ENCODE measurements around the gene KIAA0513. TPM values are rescaled to one million over a fixed set of nuclear protein-coding genes. Genes with fewer than 3 reads are reported as not detected.

The KIAA0513 gene
- total RNA-seq, 1 donor = 35.1 TPM

DNA sequence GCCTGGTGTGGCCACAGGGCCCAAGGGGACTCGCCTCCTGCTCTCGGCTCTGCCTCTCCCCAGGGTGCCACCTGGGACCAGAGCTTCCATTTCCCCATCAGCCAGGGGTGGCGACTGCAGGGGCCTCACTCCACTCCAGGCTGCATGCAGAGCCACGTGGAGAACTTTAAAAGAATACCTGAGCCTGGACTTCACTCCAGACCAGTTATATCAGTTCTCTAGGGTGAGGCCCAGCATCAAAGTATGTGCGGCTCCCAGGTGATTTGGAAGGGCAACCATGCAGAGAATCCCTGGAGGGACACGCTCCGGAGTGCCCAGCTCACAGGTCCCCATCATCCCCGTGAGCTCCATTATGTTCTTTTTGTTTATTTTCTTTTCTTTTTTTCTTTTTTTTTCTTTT, 39.8 kb downstream of the KIAA0513 start:
- H3K4me1 ChIP-seq (ENCODE audit: insufficient read depth, low read length) = peaks cover 6% of the 10 kb centered on the region
- no peaks in the 10 kb centered on the region for H3K27me3 ChIP-seq (ENCODE audit: insufficient read depth, low read length)
- no peak overlapping the region for H3K4me3 ChIP-seq (ENCODE audit: insufficient read depth, low read length)
- H3K36me3 ChIP-seq (ENCODE audit: insufficient read depth, low read length) = peaks cover 20% of the 10 kb centered on the region
- H3K4me2 ChIP-seq (ENCODE audit: insufficient read depth, low read length) = no peak overlapping the region
- peaks cover 3% of the 10 kb centered on the region for H3K79me2 ChIP-seq (ENCODE audit: insufficient read depth, low read length)
- H2AFZ ChIP-seq (ENCODE audit: low read length) = no peak overlapping the region
- DNase-seq (ENCODE audit: insufficient read length, low spot score, missing footprints) = no peak
- no peaks in the 10 kb centered on the region for H3K9me3 ChIP-seq (ENCODE audit: low read depth, low read length)
- TF ChIP-seq, protein P1, sequence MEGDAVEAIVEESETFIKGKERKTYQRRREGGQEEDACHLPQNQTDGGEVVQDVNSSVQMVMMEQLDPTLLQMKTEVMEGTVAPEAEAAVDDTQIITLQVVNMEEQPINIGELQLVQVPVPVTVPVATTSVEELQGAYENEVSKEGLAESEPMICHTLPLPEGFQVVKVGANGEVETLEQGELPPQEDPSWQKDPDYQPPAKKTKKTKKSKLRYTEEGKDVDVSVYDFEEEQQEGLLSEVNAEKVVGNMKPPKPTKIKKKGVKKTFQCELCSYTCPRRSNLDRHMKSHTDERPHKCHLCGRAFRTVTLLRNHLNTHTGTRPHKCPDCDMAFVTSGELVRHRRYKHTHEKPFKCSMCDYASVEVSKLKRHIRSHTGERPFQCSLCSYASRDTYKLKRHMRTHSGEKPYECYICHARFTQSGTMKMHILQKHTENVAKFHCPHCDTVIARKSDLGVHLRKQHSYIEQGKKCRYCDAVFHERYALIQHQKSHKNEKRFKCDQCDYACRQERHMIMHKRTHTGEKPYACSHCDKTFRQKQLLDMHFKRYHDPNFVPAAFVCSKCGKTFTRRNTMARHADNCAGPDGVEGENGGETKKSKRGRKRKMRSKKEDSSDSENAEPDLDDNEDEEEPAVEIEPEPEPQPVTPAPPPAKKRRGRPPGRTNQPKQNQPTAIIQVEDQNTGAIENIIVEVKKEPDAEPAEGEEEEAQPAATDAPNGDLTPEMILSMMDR (IDR thresholded peaks at IDR 0.05; ENCODE audit: extremely low read depth, low read depth, low read length) = no peak
- H3K27ac ChIP-seq (ENCODE audit: low read depth, low read length) = no peak overlapping the region
- peaks cover 12% of the 10 kb centered on the region for H4K20me1 ChIP-seq (ENCODE audit: insufficient read depth, low read length)

DNA sequence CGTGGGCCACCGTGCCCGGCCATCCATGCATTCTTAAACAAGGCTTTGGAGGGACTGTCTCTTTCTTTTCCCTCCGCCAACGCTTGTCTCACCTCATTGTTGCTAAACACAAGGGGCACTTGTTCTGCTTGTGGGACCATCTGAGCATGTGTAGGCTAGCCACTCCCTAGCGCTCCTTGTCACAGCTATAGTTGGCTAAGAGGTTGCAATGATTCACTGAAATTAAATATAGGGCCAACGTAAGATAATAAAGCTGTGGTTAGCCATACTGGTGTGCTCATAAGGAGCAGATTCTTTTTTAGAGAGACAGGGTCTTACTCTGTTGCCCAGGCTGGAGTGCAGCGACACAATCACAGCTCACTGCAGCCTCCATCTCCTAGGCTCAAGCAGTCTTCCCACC, 41.2 kb downstream of the KIAA0513 start:
- no peak overlapping the region for H3K4me2 ChIP-seq (ENCODE audit: insufficient read depth, low read length)
- H4K20me1 ChIP-seq (ENCODE audit: insufficient read depth, low read length) = peaks cover 12% of the 10 kb centered on the region
- H3K4me3 ChIP-seq (ENCODE audit: insufficient read depth, low read length) = no peak overlapping the region
- TF ChIP-seq, protein P1 (IDR thresholded peaks at IDR 0.05; ENCODE audit: extremely low read depth, low read depth, low read length) = no peak
- DNase-seq (ENCODE audit: insufficient read length, low spot score, missing footprints) = no peak
- no peaks in the 10 kb centered on the region for H3K79me2 ChIP-seq (ENCODE audit: insufficient read depth, low read length)
- peaks cover 20% of the 10 kb centered on the region for H3K36me3 ChIP-seq (ENCODE audit: insufficient read depth, low read length)
- H3K27me3 ChIP-seq (ENCODE audit: insufficient read depth, low read length) = no peaks in the 10 kb centered on the region
- no peak overlapping the region for H2AFZ ChIP-seq (ENCODE audit: low read length)
- peaks cover 6% of the 10 kb centered on the region for H3K4me1 ChIP-seq (ENCODE audit: insufficient read depth, low read length)
- no peak overlapping the region for H3K27ac ChIP-seq (ENCODE audit: low read depth, low read length)
- H3K9me3 ChIP-seq (ENCODE audit: low read depth, low read length) = no peaks in the 10 kb centered on the region

DNA sequence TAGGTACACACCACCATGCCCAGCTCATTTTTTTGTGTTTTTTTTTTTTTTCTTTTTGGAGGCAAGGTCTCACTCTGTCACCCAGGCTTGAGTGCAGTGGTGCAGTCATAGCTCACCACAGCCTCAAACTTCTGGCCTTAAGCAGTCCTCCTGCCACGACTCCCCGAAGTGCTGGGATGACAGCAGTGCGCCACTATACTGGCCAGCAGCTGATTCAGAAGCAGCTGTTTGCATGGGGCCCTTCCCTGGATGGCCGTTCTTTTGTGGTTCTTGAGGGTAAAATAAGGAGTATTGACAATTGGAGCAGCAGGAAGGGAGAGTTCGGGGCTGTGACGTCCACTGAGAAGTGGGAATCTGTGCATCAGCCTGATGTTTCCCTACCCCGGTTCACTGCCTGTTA, 41.6 kb downstream of the KIAA0513 start:
- H3K79me2 ChIP-seq (ENCODE audit: insufficient read depth, low read length) = no peaks in the 10 kb centered on the region
- DNase-seq (ENCODE audit: insufficient read length, low spot score, missing footprints) = peak; percentile 36
- H3K4me2 ChIP-seq (ENCODE audit: insufficient read depth, low read length) = no peak overlapping the region
- H3K27ac ChIP-seq (ENCODE audit: low read depth, low read length) = no peak overlapping the region
- H3K27me3 ChIP-seq (ENCODE audit: insufficient read depth, low read length) = no peaks in the 10 kb centered on the region
- H3K9me3 ChIP-seq (ENCODE audit: low read depth, low read length) = no peaks in the 10 kb centered on the region
- peaks cover 6% of the 10 kb centered on the region for H3K4me1 ChIP-seq (ENCODE audit: insufficient read depth, low read length)
- TF ChIP-seq, protein P1 (IDR thresholded peaks at IDR 0.05; ENCODE audit: extremely low read depth, low read depth, low read length) = no peak
- H2AFZ ChIP-seq (ENCODE audit: low read length) = no peak overlapping the region
- H3K4me3 ChIP-seq (ENCODE audit: insufficient read depth, low read length) = no peak overlapping the region
- H4K20me1 ChIP-seq (ENCODE audit: insufficient read depth, low read length) = peaks cover 12% of the 10 kb centered on the region
- peaks cover 20% of the 10 kb centered on the region for H3K36me3 ChIP-seq (ENCODE audit: insufficient read depth, low read length)

DNA sequence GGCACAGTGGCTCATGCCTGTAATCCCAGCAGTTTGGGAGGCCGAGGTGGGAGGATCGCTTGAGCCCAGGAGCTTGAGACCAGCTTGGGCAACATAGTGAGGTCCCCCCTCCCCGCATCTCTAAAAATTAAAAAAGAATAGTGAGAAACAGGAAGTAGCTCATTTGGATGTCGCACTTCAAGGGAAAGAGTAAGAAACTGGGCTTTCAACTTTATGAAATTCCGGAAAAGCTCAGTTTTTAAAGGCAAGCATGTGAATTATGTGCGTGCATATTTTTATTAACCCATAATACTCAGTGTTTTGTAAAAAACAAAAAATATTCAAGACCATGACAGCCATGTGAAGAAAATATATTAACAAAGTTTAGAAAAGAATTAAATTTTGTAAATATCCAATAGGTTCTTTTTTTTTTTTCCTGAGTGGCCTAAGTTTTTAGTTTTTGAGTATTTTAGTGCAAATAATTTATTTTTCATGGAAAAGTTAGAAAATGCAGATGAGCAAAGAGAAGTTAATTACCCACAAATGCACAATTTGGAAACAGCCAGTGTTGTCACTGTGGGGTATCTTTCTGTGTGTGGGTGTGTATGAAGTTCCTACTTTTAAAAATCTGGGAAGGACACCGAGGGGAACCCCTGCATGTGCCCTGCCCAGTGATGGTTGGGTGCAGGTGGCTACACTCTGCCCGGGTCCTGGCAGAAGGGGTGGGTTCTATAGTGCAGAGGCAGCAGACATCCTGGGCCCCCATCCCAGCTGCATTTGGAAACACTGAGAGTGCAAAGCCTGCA, 44.7 kb downstream of the KIAA0513 start:
- Histone ChIP-seq H3K79me2 (ENCODE audit: insufficient read depth, low read length) (no peaks in the 10 kb centered on the region), H2AFZ (ENCODE audit: low read length) (no peak overlapping the region), H3K4me1 (ENCODE audit: insufficient read depth, low read length) (peaks cover 3% of the 10 kb centered on the region), H3K27me3 (ENCODE audit: insufficient read depth, low read length) (no peaks in the 10 kb centered on the region), H3K27ac (ENCODE audit: low read depth, low read length) (no peak overlapping the region), H3K36me3 (ENCODE audit: insufficient read depth, low read length) (peaks cover 32% of the 10 kb centered on the region), H4K20me1 (ENCODE audit: insufficient read depth, low read length) (peaks cover 5% of the 10 kb centered on the region), H3K4me3 (ENCODE audit: insufficient read depth, low read length) (no peak overlapping the region), H3K9me3 (ENCODE audit: low read depth, low read length) (no peaks in the 10 kb centered on the region), H3K4me2 (ENCODE audit: insufficient read depth, low read length) (no peak overlapping the region)
- peak; percentile 27 for DNase-seq (ENCODE audit: insufficient read length, low spot score, missing footprints)
- TF ChIP-seq, protein P1 (IDR thresholded peaks at IDR 0.05; ENCODE audit: extremely low read depth, low read depth, low read length) = no peak

All from osteoblast (primary cell).